Neural cell (in vitro differentiated cells): ENCODE measurements around the gene NCDN. TPM values are rescaled to one million over a fixed set of nuclear protein-coding genes. Genes with fewer than 3 reads are reported as not detected.

ENCODE experiments used
- H2AFZ ChIP-seq: fragments of 200-600, 300-800 bp; sonication (generic), shearing (Covaris generic); 2 replicates; pipeline ENCODE4 v1.6.0; 2014; ENCODE audit warnings: low read depth, mild to moderate bottlenecking, antibody characterized with exemption, low read length, moderate library complexity
- H3F3A ChIP-seq: fragments of 200-600 bp; shearing (Covaris generic); 2 replicates; pipeline ENCODE4 v1.6.1; 2016; ENCODE audit warnings: mild to moderate bottlenecking, moderate library complexity, mixed read lengths, antibody characterized with exemption, low read length; ENCODE audit not compliant: insufficient read depth, poor library complexity, severe bottlenecking
- H3K27ac ChIP-seq: fragments of 200-600, 300-800 bp; sonication (generic), shearing (Covaris generic); 2 replicates; pipeline ENCODE4 v1.5.1; 2014; ENCODE audit warnings: mild to moderate bottlenecking, low read length, moderate library complexity
- H3K27me3 ChIP-seq: fragments of 300-800, 200-600 bp; sonication (generic), shearing (Covaris generic); 2 replicates; pipeline ENCODE4 v1.6.0; 2014; ENCODE audit warnings: mild to moderate bottlenecking, low read depth, low read length, moderate library complexity; ENCODE audit not compliant: insufficient read depth
- H3K36me3 ChIP-seq: fragments of 300-800, 200-600 bp; sonication (generic), shearing (Covaris generic); 2 replicates; pipeline ENCODE4 v1.5.1; 2014; ENCODE audit warnings: mild to moderate bottlenecking, antibody characterized with exemption, low read length, moderate library complexity; ENCODE audit not compliant: insufficient read depth
- H3K4me2 ChIP-seq: fragments of 300-800, 200-600 bp; sonication (generic), shearing (Covaris generic); 2 replicates; pipeline ENCODE4 v1.6.0; 2014; ENCODE audit warnings: mild to moderate bottlenecking, low read length
- H3K4me3 ChIP-seq: fragments of 300-800, 200-600 bp; sonication (generic), shearing (Covaris generic); 2 replicates; pipeline ENCODE4 v1.5.1; 2014; ENCODE audit warnings: mild to moderate bottlenecking, low read length, moderate library complexity
- H3K79me2 ChIP-seq: fragments of 200-600 bp; shearing (Covaris generic); replicated peaks from 2 replicates; pipeline ENCODE4 v1.6.0; 2014; ENCODE audit warnings: mild to moderate bottlenecking, low read length, moderate library complexity; ENCODE audit not compliant: insufficient read depth
- H3K9ac ChIP-seq: fragments of 300-800, 200-600 bp; sonication (generic), shearing (Covaris generic); 2 replicates; pipeline ENCODE4 v1.6.1; 2016; ENCODE audit warnings: mild to moderate bottlenecking, low read length, mixed read lengths
- H3K9me2 ChIP-seq: fragments of 200-600 bp; shearing (Covaris generic); 2 replicates; pipeline ENCODE4 v1.6.1; 2016; ENCODE audit warnings: mild to moderate bottlenecking, low read length, mixed read lengths; ENCODE audit not compliant: insufficient read depth
- H3K9me3 ChIP-seq: fragments of 200-600, 300-800 bp; sonication (generic), shearing (Covaris generic); 2 replicates; pipeline ENCODE4 v1.6.1; 2016; ENCODE audit warnings: mild to moderate bottlenecking, mixed run types, low read length, moderate library complexity, mixed read lengths
- H4K20me1 ChIP-seq: fragments of 200-600 bp; shearing (Covaris generic); 2 replicates; pipeline ENCODE4 v1.6.1; 2016; ENCODE audit warnings: mild to moderate bottlenecking, mixed run types; ENCODE audit not compliant: insufficient read depth
- CTCF ChIP-seq: fragments of 450-650 bp; IDR thresholded peaks from 2 replicates; pipeline ENCODE4 v1.5.1; 2014; ENCODE audit warnings: antibody characterized with exemption, mild to moderate bottlenecking, moderate library complexity; ENCODE audit not compliant: poor library complexity, severe bottlenecking
- EP300 ChIP-seq: fragments of 450-650 bp; conservative IDR thresholded peaks from 2 replicates; pipeline ENCODE4 v1.6.1; 2014; ENCODE audit warnings: antibody characterized with exemption, mild to moderate bottlenecking, moderate library complexity; ENCODE audit not compliant: poor library complexity, severe bottlenecking
- EZH2 ChIP-seq: fragments of 200-600, 300-800 bp; shearing (Covaris generic), sonication (generic); IDR thresholded peaks from 2 replicates; pipeline ENCODE4 v1.6.1; 2014; ENCODE audit warnings: antibody characterized with exemption, low read length, borderline replicate concordance, mild to moderate bottlenecking; ENCODE audit not compliant: insufficient read depth, poor library complexity, severe bottlenecking
- MXI1 ChIP-seq: fragments of 450-650 bp; conservative IDR thresholded peaks from 2 replicates; pipeline ENCODE4 v1.6.1; 2014; ENCODE audit warnings: antibody characterized with exemption, mild to moderate bottlenecking; ENCODE audit not compliant: poor library complexity, severe bottlenecking
- POLR2AphosphoS5 ChIP-seq: IDR thresholded peaks from 2 replicates; pipeline ENCODE4 v1.6.1; 2012
- RAD21 ChIP-seq: fragments of 450-650 bp; conservative IDR thresholded peaks from 2 replicates; pipeline ENCODE4 v1.6.1; 2014; ENCODE audit warnings: antibody characterized with exemption, mild to moderate bottlenecking, moderate library complexity
- SMC3 ChIP-seq: fragments of 450-650 bp; conservative IDR thresholded peaks from 2 replicates; pipeline ENCODE4 v1.6.1; 2014; ENCODE audit warnings: antibody characterized with exemption, mild to moderate bottlenecking, moderate library complexity; ENCODE audit not compliant: poor library complexity
- TAF1 ChIP-seq: IDR thresholded peaks from 2 replicates; pipeline ENCODE4 v1.6.1; 2012; ENCODE audit warnings: low read depth
- polyA plus RNA-seq: library from polyadenylated mRNA; depleted of rRNA; stranded (reverse); fragments of >200 nt; gene quantifications from 2 replicates; pipeline ENCODE4 v1.2.3, GENCODE V29; 2014
- TF ChIP-seq, protein P1 (sequence below): IDR thresholded peaks from 2 replicates; pipeline ENCODE4 v1.6.1; 2012; ENCODE audit warnings: borderline replicate concordance

NCDN gene
- polyA plus RNA-seq, 1 donor from 2014 or later = 66.1 TPM

GRCh38 chr1:35531368-35531767, 26.2 kb upstream of the NCDN start:
- no peak overlapping the region for H3K4me3 ChIP-seq
- TF ChIP-seq EP300 (no peak), SMC3 (no peak), TAF1 (no peak), EZH2 (no peak), POLR2AphosphoS5 (no peak), MXI1 (no peak), RAD21 (no peak), CTCF (no peak)
- TF ChIP-seq, protein P1, sequence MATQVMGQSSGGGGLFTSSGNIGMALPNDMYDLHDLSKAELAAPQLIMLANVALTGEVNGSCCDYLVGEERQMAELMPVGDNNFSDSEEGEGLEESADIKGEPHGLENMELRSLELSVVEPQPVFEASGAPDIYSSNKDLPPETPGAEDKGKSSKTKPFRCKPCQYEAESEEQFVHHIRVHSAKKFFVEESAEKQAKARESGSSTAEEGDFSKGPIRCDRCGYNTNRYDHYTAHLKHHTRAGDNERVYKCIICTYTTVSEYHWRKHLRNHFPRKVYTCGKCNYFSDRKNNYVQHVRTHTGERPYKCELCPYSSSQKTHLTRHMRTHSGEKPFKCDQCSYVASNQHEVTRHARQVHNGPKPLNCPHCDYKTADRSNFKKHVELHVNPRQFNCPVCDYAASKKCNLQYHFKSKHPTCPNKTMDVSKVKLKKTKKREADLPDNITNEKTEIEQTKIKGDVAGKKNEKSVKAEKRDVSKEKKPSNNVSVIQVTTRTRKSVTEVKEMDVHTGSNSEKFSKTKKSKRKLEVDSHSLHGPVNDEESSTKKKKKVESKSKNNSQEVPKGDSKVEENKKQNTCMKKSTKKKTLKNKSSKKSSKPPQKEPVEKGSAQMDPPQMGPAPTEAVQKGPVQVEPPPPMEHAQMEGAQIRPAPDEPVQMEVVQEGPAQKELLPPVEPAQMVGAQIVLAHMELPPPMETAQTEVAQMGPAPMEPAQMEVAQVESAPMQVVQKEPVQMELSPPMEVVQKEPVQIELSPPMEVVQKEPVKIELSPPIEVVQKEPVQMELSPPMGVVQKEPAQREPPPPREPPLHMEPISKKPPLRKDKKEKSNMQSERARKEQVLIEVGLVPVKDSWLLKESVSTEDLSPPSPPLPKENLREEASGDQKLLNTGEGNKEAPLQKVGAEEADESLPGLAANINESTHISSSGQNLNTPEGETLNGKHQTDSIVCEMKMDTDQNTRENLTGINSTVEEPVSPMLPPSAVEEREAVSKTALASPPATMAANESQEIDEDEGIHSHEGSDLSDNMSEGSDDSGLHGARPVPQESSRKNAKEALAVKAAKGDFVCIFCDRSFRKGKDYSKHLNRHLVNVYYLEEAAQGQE = no peak
- no peaks in the 10 kb centered on the region for H3K27me3 ChIP-seq
- H2AFZ ChIP-seq = no peak overlapping the region
- no peak overlapping the region for H3K4me2 ChIP-seq
- no peaks in the 10 kb centered on the region for H3F3A ChIP-seq
- H3K27ac ChIP-seq = no peak overlapping the region
- peaks cover 10% of the 10 kb centered on the region for H3K9me3 ChIP-seq
- no peak overlapping the region for H3K9ac ChIP-seq
- no peaks in the 10 kb centered on the region for H3K79me2 ChIP-seq
- no peaks in the 10 kb centered on the region for H4K20me1 ChIP-seq
- no peaks in the 10 kb centered on the region for H3K9me2 ChIP-seq
- H3K36me3 ChIP-seq = peaks cover 7% of the 10 kb centered on the region

DNA sequence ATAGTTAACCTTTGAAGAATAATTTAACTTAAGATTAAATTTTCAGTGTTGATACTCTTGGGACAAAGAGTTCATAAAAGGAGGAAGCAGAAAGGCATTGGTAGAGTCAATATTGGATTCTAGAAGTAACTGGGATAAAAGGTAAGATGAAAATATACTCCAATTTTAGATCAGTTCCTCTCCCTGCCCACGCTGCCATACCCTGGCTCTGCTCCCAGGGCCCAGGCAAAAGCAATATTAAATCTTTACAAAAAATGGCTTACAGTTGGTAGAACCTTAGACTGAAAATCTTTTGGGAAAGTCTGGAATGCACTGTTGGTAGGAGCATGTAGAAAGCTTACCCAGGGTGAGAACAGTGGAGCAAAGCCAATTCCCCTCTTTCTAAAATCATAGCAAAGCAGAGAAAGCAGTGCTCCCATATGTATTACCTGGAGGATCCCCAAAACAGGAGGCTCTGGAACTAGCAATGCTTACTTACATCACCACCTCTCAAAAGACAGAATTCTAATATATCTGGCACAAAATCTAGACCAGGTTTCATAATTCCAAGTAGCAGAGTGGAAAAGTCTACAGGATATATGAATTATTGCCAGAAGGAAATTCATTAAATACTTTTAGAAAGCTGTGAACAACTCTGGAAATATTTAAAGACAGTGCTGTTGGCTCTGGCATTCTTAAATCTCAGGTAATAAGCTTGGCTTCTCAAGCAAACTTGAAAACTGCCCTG, 24.9 kb upstream of the NCDN start:
- no peak overlapping the region for H3K9ac ChIP-seq
- H3K4me2 ChIP-seq = no peak overlapping the region
- H3F3A ChIP-seq = no peaks in the 10 kb centered on the region
- no peaks in the 10 kb centered on the region for H3K27me3 ChIP-seq
- H3K27ac ChIP-seq = no peak overlapping the region
- TF ChIP-seq RAD21 (no peak), POLR2AphosphoS5 (no peak), CTCF (no peak), EZH2 (no peak), SMC3 (no peak), TAF1 (no peak), EP300 (no peak), MXI1 (no peak)
- TF ChIP-seq, protein P1 = no peak
- peaks cover 10% of the 10 kb centered on the region for H3K9me3 ChIP-seq
- H3K36me3 ChIP-seq = peaks cover 7% of the 10 kb centered on the region
- H3K9me2 ChIP-seq = no peaks in the 10 kb centered on the region
- H3K4me3 ChIP-seq = no peak overlapping the region
- peaks cover 4% of the 10 kb centered on the region for H3K79me2 ChIP-seq
- H2AFZ ChIP-seq = no peak overlapping the region
- no peaks in the 10 kb centered on the region for H4K20me1 ChIP-seq
